ENCODE measurements around the gene SZT2.

DNA sequence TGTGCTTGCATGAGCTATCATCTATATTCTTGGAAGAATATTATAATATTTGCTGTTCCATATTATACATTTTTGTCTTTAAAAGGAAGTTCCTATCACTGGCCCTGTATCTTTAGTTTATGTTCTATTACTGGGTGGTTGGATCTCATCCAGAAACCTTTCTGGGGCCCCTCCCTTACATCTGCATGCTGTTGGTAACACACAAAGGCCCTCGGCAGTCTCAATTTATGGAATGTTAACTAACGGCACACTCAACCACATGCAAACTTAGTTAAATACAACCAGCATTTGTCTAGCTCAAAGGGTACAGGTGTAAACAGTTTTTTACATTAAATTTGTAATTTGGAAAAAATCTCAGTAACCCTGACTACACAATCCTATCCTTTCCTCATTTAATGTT, 73.8 kb downstream of the SZT2 start:
- TF ChIP-seq EZH2 (IDR thresholded peaks at IDR 0.05; ENCODE audit: borderline replicate concordance, low read depth, low read length, poor library complexity, severe bottlenecking), result no peak
- TF ChIP-seq, protein P1, sequence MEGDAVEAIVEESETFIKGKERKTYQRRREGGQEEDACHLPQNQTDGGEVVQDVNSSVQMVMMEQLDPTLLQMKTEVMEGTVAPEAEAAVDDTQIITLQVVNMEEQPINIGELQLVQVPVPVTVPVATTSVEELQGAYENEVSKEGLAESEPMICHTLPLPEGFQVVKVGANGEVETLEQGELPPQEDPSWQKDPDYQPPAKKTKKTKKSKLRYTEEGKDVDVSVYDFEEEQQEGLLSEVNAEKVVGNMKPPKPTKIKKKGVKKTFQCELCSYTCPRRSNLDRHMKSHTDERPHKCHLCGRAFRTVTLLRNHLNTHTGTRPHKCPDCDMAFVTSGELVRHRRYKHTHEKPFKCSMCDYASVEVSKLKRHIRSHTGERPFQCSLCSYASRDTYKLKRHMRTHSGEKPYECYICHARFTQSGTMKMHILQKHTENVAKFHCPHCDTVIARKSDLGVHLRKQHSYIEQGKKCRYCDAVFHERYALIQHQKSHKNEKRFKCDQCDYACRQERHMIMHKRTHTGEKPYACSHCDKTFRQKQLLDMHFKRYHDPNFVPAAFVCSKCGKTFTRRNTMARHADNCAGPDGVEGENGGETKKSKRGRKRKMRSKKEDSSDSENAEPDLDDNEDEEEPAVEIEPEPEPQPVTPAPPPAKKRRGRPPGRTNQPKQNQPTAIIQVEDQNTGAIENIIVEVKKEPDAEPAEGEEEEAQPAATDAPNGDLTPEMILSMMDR (conservative IDR thresholded peaks at IDR 0.05; ENCODE audit: low read depth, low read length), result no peak
